Measurements from ENCODE around the gene UBAP2.
"Not testable (repeated sequence)": the region's sequence is repeated elsewhere in the genome, so short reads cannot be mapped to it uniquely, and the experiment has no call there.

Gene UBAP2

DNA sequence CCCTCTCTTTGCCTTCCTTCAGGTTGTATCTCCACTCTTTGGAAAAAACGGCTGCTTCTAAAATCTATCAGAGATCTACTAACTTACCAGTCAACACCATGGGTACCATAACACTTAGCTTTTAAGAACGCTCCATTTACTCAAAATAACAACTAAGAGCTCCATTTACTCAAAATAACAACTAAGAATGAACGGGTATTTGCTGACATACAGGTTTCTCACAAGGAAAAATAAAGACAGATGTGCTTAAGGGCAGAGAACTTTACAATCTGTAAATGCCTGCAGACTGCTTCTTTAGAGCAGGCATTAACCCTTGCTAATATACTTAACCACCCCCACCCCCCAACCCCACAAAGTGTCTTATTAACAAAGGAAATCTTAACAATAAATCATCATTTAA lies 2.8 kb downstream of the UBAP2 start:
- no peak for DNase-seq (ENCODE audit: low read depth)
- H3K27me3 ChIP-seq (replicated peaks; ENCODE audit: control insufficient read depth, insufficient read depth, low read length) = no peaks in the 10 kb centered on the region
- peaks cover 3% of the 10 kb centered on the region for H3K36me3 ChIP-seq (ENCODE audit: control insufficient read depth, insufficient read depth, low read length, severe bottlenecking)
- H3K9ac ChIP-seq (ENCODE audit: low read length) = no peak overlapping the region
- H3K4me3 ChIP-seq (ENCODE audit: low read length) = no peak overlapping the region
- peaks cover 21% of the 10 kb centered on the region for H3K4me1 ChIP-seq (ENCODE audit: control insufficient read depth, insufficient read depth, low read length)
- H3K9me3 ChIP-seq (ENCODE audit: control insufficient read depth, low read length) = no peaks in the 10 kb centered on the region

DNA sequence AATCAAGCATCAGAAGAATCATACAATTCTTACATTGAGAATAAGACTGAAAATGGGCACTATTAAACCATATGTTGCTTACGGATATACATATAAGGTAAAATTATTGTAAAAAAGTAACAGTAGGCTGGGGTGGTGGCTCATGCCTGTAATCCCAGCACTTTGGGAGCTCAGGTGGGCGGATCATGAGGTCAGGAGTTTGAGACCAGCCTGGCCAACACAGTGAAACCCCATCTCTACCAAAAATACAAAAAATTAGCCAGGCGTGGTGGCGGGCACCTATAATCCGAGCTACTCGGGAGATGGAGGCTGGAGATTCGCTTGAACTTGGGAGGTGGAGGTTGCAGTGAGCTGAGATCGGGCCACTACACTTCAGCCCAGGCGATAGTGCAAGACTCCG lies 6.6 kb downstream of the UBAP2 start:
- not testable (repeated sequence) for H3K9me3 ChIP-seq (ENCODE audit: control insufficient read depth, low read length); H3K36me3 ChIP-seq (ENCODE audit: control insufficient read depth, insufficient read depth, low read length, severe bottlenecking); DNase-seq (ENCODE audit: low read depth); H3K4me3 ChIP-seq (ENCODE audit: low read length); H3K4me1 ChIP-seq (ENCODE audit: control insufficient read depth, insufficient read depth, low read length); H3K27me3 ChIP-seq (replicated peaks; ENCODE audit: control insufficient read depth, insufficient read depth, low read length); H3K9ac ChIP-seq (ENCODE audit: low read length)

DNA sequence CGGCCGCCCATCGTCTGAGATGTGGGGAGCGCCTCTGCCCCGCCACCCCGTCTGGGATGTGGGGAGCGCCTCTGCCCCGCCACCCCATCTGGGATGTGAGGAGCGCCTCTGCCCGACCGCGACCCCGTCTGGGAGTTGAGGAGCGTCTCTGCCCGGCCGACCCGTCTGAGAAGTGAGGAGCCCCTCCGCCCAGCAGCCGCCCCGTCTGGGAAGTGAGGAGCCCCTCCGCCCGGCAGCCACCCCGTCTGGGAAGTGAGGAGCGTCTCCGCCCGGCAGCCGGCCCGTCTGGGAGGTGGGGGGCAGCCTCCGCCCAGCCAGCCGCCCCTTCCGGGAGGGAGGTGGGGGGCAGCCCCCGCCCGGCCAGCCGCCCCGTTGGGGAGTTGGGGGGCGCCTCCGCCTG lies 9.8 kb downstream of the UBAP2 start:
- H3K9me3 ChIP-seq (ENCODE audit: control insufficient read depth, low read length); H3K9ac ChIP-seq (ENCODE audit: low read length); H3K4me3 ChIP-seq (ENCODE audit: low read length); H3K36me3 ChIP-seq (ENCODE audit: control insufficient read depth, insufficient read depth, low read length, severe bottlenecking); DNase-seq (ENCODE audit: low read depth); H3K4me1 ChIP-seq (ENCODE audit: control insufficient read depth, insufficient read depth, low read length); H3K27me3 ChIP-seq (replicated peaks; ENCODE audit: control insufficient read depth, insufficient read depth, low read length): not testable (repeated sequence)

DNA sequence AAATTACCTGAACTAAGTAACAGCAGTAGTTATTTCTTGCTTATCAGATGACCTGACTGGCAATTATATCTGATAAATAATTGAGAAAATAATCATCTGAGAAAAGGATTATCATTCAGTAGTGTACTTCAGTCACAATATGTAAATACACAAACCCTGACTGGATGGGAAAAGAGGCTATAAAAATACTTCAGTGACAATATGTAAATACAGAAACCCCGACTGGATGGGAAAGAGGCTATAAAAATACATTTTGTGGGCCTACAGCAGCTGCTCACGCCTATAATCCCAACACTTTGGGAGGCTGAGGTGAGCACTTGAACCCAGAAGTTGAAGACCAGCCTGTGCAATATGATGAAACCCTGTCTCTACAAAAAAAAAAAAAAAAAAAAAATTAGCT lies 11.1 kb downstream of the UBAP2 start:
- peaks cover 8% of the 10 kb centered on the region for H3K36me3 ChIP-seq (ENCODE audit: control insufficient read depth, insufficient read depth, low read length, severe bottlenecking)
- peaks cover 6% of the 10 kb centered on the region for H3K4me1 ChIP-seq (ENCODE audit: control insufficient read depth, insufficient read depth, low read length)
- H3K9me3 ChIP-seq (ENCODE audit: control insufficient read depth, low read length) = no peaks in the 10 kb centered on the region
- H3K27me3 ChIP-seq (replicated peaks; ENCODE audit: control insufficient read depth, insufficient read depth, low read length) = no peaks in the 10 kb centered on the region
- H3K4me3 ChIP-seq (ENCODE audit: low read length) = no peak overlapping the region
- no peak for DNase-seq (ENCODE audit: low read depth)
- no peak overlapping the region for H3K9ac ChIP-seq (ENCODE audit: low read length)

DNA sequence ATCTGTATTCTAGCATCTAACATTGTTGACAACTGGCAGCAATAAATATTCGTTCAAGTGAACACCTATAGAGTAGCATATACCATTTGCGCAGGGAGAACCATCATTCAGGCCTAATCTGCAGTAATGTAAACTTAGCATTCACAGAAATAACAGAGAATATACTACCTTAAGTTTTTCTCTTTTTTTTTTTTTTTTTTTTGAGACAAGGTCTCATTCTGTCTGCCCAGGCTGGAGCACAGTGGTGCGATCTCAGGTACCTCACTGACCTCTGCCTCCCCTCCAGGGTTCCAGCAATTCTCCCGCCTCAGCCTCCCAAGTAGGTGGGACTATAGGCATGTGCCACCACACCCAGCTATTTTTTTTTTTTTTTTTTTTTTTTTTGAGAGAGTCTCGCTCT lies 12.1 kb downstream of the UBAP2 start:
- Histone ChIP-seq H3K4me3 (ENCODE audit: low read length) (no peak overlapping the region), H3K36me3 (ENCODE audit: control insufficient read depth, insufficient read depth, low read length, severe bottlenecking) (peaks cover 5% of the 10 kb centered on the region), H3K27me3 (replicated peaks; ENCODE audit: control insufficient read depth, insufficient read depth, low read length) (no peaks in the 10 kb centered on the region), H3K9me3 (ENCODE audit: control insufficient read depth, low read length) (no peaks in the 10 kb centered on the region), H3K4me1 (ENCODE audit: control insufficient read depth, insufficient read depth, low read length) (peaks cover 6% of the 10 kb centered on the region), H3K9ac (ENCODE audit: low read length) (no peak overlapping the region)
- no peak for DNase-seq (ENCODE audit: low read depth)

DNA sequence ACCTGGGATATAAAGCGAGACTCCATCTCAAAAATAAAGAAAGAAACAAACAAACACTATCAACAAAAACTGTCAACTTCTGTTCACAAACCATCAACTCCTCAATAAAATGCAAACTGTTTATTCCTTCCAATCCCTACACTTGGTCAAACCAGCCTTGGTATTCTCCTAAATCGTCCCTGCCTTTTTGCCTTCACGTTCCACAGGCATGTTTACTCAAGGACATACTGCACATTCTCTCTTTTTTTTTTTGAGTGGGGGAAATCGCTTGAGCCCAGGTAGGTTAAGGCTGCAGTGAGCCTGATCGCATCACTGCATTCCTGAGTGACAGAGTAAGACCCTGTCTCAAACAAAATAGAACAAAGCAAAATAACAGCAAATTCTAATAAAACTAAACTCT lies 13.0 kb downstream of the UBAP2 start:
- no peak for DNase-seq (ENCODE audit: low read depth)

DNA sequence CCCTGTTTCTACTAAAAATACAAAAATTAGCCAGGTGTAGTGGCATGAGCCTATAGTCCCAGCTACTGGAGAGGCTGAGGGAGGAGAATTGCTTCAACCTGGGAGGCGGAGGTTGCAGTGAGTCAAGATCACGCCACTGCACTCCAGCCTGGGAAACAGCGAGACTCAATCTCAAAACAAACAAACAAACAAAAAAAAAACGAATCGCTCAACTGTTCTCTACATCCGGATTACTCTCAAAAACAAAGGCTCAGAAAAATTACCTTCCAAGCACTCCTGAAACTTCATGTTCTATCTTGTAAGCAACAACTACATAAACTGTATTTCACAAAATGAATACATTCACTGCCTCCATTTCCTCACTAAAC lies 14.0 kb downstream of the UBAP2 start:
- peaks cover 6% of the 10 kb centered on the region for H3K4me1 ChIP-seq (ENCODE audit: control insufficient read depth, insufficient read depth, low read length)
- no peak overlapping the region for H3K4me3 ChIP-seq (ENCODE audit: low read length)
- no peaks in the 10 kb centered on the region for H3K27me3 ChIP-seq (replicated peaks; ENCODE audit: control insufficient read depth, insufficient read depth, low read length)
- no peak overlapping the region for H3K9ac ChIP-seq (ENCODE audit: low read length)
- no peaks in the 10 kb centered on the region for H3K36me3 ChIP-seq (ENCODE audit: control insufficient read depth, insufficient read depth, low read length, severe bottlenecking)
- no peaks in the 10 kb centered on the region for H3K9me3 ChIP-seq (ENCODE audit: control insufficient read depth, low read length)
- no peak for DNase-seq (ENCODE audit: low read depth)

More for the DNA sequence above, 13.0 kb downstream of the UBAP2 start:
- H3K36me3 ChIP-seq (ENCODE audit: control insufficient read depth, insufficient read depth, low read length, severe bottlenecking) = peaks cover 3% of the 10 kb centered on the region
- H3K9me3 ChIP-seq (ENCODE audit: control insufficient read depth, low read length) = no peaks in the 10 kb centered on the region
- peaks cover 6% of the 10 kb centered on the region for H3K4me1 ChIP-seq (ENCODE audit: control insufficient read depth, insufficient read depth, low read length)
- H3K27me3 ChIP-seq (replicated peaks; ENCODE audit: control insufficient read depth, insufficient read depth, low read length) = no peaks in the 10 kb centered on the region
- H3K4me3 ChIP-seq (ENCODE audit: low read length) = no peak overlapping the region
- H3K9ac ChIP-seq (ENCODE audit: low read length) = no peak overlapping the region

DNA sequence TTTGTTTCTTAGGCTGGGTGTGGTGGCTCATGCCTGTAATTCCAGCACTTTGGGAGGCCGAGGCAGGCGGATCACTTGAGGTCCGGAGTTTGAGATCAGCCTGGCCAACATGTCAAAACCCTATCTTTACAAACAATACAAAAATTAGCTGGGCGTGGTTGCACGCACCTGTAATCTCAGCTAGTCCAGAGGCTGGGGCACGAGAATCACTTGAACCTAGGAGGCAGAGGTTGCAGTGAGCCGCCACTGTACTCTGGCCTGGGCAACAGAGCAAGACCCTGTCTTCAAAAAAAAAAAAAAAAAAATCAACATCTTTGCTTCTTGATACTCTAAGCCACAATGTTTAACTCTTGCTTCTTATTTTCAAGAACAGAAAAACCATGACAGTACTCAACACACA lies 16.1 kb downstream of the UBAP2 start:
- H3K36me3 ChIP-seq (ENCODE audit: control insufficient read depth, insufficient read depth, low read length, severe bottlenecking) = peaks cover 4% of the 10 kb centered on the region

DNA sequence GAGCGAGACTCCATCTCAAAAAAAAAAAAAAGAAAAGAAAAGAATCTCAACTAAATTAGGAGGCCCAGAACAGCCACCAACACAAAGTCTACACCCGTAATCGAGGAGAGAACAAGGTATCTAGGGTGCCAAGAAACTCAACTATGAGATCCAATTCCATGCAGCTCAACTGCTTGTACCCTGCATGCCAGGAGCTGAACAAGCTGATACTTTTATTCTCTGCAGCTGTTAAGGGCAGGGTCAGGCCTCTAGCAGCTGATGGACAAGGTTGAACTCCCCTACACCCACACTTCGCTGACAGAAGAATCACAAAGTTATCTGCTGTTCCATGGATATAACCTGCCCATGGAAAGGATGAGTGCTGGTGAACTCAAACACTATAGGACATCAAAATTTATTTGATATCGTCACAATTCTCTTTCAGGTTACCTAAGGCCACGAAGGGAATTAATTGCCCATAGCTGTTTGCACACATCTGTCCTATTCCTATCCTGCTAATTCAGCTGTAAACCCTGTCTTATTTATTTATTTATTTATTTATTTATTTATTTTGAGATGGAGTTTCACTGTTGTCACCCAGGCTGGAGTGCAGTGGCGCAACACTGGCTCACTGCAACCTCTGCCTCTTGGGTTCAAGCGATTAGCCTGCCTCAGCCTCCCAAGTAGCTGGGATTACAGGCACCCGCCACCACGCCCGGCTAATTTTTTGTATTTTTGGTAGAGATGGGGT lies 20.7 kb downstream of the UBAP2 start:
- no peaks in the 10 kb centered on the region for H3K27me3 ChIP-seq (replicated peaks; ENCODE audit: control insufficient read depth, insufficient read depth, low read length)
- no peak for DNase-seq (ENCODE audit: low read depth)
- H3K4me1 ChIP-seq (ENCODE audit: control insufficient read depth, insufficient read depth, low read length) = no peaks in the 10 kb centered on the region
- no peak overlapping the region for H3K9ac ChIP-seq (ENCODE audit: low read length)
- peaks cover 4% of the 10 kb centered on the region for H3K36me3 ChIP-seq (ENCODE audit: control insufficient read depth, insufficient read depth, low read length, severe bottlenecking)
- H3K4me3 ChIP-seq (ENCODE audit: low read length) = no peak overlapping the region
- no peaks in the 10 kb centered on the region for H3K9me3 ChIP-seq (ENCODE audit: control insufficient read depth, low read length)

More for the DNA sequence above, 16.1 kb downstream of the UBAP2 start:
- no peak overlapping the region for H3K4me3 ChIP-seq (ENCODE audit: low read length)
- no peaks in the 10 kb centered on the region for H3K27me3 ChIP-seq (replicated peaks; ENCODE audit: control insufficient read depth, insufficient read depth, low read length)
- H3K4me1 ChIP-seq (ENCODE audit: control insufficient read depth, insufficient read depth, low read length) = peaks cover 6% of the 10 kb centered on the region
- H3K9me3 ChIP-seq (ENCODE audit: control insufficient read depth, low read length) = no peaks in the 10 kb centered on the region
- DNase-seq (ENCODE audit: low read depth) = no peak
- H3K9ac ChIP-seq (ENCODE audit: low read length) = no peak overlapping the region

DNA sequence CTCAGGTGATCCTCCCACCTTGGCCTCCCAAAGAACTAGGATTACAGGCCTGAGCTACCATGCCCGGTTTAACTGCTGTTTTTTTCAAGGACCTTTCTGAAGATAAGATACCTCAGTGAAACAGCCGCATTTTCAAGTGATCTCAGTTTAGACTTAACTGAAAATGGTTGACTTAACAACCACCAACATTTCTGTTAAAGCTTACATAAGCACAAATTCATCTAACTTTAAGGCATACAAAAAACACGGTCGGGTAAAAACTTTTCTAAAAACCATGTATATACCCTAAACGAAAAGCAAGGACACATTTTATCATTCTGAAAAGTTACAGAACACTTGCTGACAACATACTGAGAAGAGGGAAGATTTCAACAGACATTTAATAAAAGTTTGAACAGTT lies 22.9 kb downstream of the UBAP2 start:
- Histone ChIP-seq H3K9ac (ENCODE audit: low read length) (no peak overlapping the region), H3K4me3 (ENCODE audit: low read length) (no peak overlapping the region), H3K9me3 (ENCODE audit: control insufficient read depth, low read length) (no peaks in the 10 kb centered on the region), H3K4me1 (ENCODE audit: control insufficient read depth, insufficient read depth, low read length) (no peaks in the 10 kb centered on the region), H3K27me3 (replicated peaks; ENCODE audit: control insufficient read depth, insufficient read depth, low read length) (no peaks in the 10 kb centered on the region), H3K36me3 (ENCODE audit: control insufficient read depth, insufficient read depth, low read length, severe bottlenecking) (peaks cover 4% of the 10 kb centered on the region)
- no peak for DNase-seq (ENCODE audit: low read depth)

DNA sequence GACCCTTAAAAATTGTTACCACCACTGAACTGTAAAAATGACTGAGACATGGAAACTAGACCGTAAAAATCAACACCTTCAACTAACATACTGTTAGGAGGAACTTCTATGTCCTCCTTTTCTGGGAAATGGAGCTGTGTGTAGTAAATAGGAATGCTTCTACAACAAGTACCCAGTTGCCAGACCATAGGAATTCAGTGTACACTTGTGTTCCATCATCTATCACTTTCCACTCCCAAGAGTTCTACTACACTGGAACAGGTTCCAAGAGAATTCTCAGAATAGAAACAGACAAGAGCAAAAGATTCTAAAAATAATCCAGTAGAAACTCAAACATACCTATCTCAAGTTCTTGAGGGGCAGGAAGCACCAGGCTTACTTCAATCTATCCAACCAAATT lies 23.6 kb downstream of the UBAP2 start:
- peaks cover 4% of the 10 kb centered on the region for H3K36me3 ChIP-seq (ENCODE audit: control insufficient read depth, insufficient read depth, low read length, severe bottlenecking)
- H3K4me3 ChIP-seq (ENCODE audit: low read length) = no peak overlapping the region
- H3K4me1 ChIP-seq (ENCODE audit: control insufficient read depth, insufficient read depth, low read length) = no peaks in the 10 kb centered on the region
- H3K27me3 ChIP-seq (replicated peaks; ENCODE audit: control insufficient read depth, insufficient read depth, low read length) = no peaks in the 10 kb centered on the region
- H3K9me3 ChIP-seq (ENCODE audit: control insufficient read depth, low read length) = no peaks in the 10 kb centered on the region
- H3K9ac ChIP-seq (ENCODE audit: low read length) = no peak overlapping the region
- DNase-seq (ENCODE audit: low read depth) = no peak

DNA sequence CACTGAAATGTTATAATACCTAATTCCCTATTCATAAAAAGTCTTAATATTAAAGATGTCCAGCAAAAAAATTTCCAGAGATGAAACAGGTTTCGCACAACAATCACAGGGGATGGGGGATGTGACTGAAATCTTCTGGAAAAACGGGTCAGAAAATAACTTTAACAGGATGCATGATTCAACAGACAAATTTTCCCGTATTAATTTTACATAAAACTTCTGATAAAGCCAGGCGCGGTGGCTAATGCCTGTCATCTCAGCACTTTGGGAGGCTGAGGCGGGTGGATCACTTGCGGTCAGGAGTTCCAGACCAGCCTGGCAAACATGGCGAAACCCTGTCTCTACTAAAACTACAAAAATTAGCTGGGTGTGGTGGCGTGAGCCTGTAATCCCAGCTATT lies 24.2 kb downstream of the UBAP2 start:
- not testable (repeated sequence) for H3K9me3 ChIP-seq (ENCODE audit: control insufficient read depth, low read length); H3K4me3 ChIP-seq (ENCODE audit: low read length); H3K9ac ChIP-seq (ENCODE audit: low read length); H3K36me3 ChIP-seq (ENCODE audit: control insufficient read depth, insufficient read depth, low read length, severe bottlenecking); DNase-seq (ENCODE audit: low read depth); H3K4me1 ChIP-seq (ENCODE audit: control insufficient read depth, insufficient read depth, low read length); H3K27me3 ChIP-seq (replicated peaks; ENCODE audit: control insufficient read depth, insufficient read depth, low read length)
